ENCODE measurements around the gene FRMD6. TPM values are rescaled to one million over a fixed set of nuclear protein-coding genes. Genes with fewer than 3 reads are reported as not detected.

FRMD6 gene
- polyA plus RNA-seq, 1 donor from 2014 or later, result 2.4 TPM

DNA sequence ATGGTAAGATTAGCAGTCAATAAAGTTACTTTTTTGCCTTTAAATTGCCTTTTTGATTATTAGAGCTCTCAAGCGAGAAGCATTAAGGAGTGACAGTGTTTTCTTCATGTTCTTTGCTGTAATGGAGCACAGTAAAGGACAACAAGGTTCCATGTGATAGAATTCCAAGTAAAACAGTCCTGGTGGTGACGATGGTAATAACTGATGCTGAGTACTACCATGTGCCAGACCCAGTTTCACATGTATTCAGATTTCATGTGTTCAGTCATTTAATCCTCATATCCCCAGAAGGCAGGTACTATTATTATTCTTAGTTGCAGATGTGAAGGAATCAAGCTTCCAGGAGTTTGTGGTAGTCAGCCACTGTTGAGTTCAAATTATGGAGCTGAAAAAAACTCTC is 79.0 kb downstream of the FRMD6 start:
- Histone ChIP-seq H3K4me2 (ENCODE audit: low read length) (no peak overlapping the region), H3K4me3 (ENCODE audit: low read length) (no peak overlapping the region), H3K27me3 (ENCODE audit: insufficient read depth, low read depth, low read length) (no peaks in the 10 kb centered on the region), H3F3A (ENCODE audit: insufficient read depth, low read length, poor library complexity, severe bottlenecking) (no peaks in the 10 kb centered on the region), H3K36me3 (ENCODE audit: insufficient read depth, low read length) (no peaks in the 10 kb centered on the region), H2AFZ (ENCODE audit: low read depth, low read length) (no peak overlapping the region), H3K9me3 (ENCODE audit: low read length) (no peaks in the 10 kb centered on the region), H4K20me1 (ENCODE audit: insufficient read depth) (no peaks in the 10 kb centered on the region), H3K9ac (ENCODE audit: low read length) (no peak overlapping the region), H3K79me2 (replicated peaks; ENCODE audit: insufficient read depth, low read length) (no peaks in the 10 kb centered on the region), H3K27ac (ENCODE audit: low read length) (no peak overlapping the region), H3K9me2 (ENCODE audit: insufficient read depth, low read length) (no peaks in the 10 kb centered on the region)
- no peak for TF ChIP-seq POLR2AphosphoS5 (IDR thresholded peaks at IDR 0.05)
- TF ChIP-seq, protein P1, sequence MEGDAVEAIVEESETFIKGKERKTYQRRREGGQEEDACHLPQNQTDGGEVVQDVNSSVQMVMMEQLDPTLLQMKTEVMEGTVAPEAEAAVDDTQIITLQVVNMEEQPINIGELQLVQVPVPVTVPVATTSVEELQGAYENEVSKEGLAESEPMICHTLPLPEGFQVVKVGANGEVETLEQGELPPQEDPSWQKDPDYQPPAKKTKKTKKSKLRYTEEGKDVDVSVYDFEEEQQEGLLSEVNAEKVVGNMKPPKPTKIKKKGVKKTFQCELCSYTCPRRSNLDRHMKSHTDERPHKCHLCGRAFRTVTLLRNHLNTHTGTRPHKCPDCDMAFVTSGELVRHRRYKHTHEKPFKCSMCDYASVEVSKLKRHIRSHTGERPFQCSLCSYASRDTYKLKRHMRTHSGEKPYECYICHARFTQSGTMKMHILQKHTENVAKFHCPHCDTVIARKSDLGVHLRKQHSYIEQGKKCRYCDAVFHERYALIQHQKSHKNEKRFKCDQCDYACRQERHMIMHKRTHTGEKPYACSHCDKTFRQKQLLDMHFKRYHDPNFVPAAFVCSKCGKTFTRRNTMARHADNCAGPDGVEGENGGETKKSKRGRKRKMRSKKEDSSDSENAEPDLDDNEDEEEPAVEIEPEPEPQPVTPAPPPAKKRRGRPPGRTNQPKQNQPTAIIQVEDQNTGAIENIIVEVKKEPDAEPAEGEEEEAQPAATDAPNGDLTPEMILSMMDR (IDR thresholded peaks at IDR 0.05; ENCODE audit: poor library complexity, severe bottlenecking), result no peak
- no peak for TF ChIP-seq SMC3 (conservative IDR thresholded peaks at IDR 0.05; ENCODE audit: poor library complexity)

DNA sequence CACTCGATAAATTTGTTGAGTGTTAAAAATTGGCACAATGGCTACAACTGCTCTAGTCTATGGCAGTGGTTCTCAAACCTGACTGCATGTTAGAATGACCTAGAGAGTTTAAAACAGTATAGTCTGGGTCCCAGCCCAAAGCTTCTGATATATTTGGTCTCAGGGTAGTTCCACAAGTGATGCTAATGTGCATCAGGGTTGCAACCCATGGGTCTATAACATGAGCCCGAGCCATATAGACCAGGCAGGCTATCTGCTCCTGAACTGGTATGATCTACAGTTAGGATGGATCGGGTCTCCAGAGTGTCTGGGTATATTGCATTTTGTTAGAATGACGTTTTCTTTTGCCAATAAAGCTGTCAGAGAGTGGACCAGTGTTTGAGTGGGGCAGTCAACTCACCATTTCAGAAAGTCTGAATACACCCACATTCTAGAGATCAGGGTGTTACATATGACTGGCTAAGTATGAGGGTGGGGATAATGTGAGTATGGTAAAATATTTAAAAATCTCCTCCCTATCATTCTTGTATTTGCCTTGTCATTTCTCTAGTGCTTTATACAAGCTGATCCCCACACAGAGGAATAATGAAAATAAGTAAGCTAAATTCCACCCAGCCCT is 80.9 kb downstream of the FRMD6 start:
- H3K36me3 ChIP-seq (ENCODE audit: insufficient read depth, low read length), result no peaks in the 10 kb centered on the region
- no peaks in the 10 kb centered on the region for H4K20me1 ChIP-seq (ENCODE audit: insufficient read depth)
- TF ChIP-seq POLR2AphosphoS5 (IDR thresholded peaks at IDR 0.05) (no peak), TAF1 (IDR thresholded peaks at IDR 0.05; ENCODE audit: low read depth) (no peak), SMC3 (conservative IDR thresholded peaks at IDR 0.05; ENCODE audit: poor library complexity) (no peak), EP300 (conservative IDR thresholded peaks at IDR 0.05; ENCODE audit: poor library complexity, severe bottlenecking) (no peak), MXI1 (conservative IDR thresholded peaks at IDR 0.05; ENCODE audit: poor library complexity, severe bottlenecking) (no peak), EZH2 (IDR thresholded peaks at IDR 0.05; ENCODE audit: borderline replicate concordance, insufficient read depth, low read length, poor library complexity, severe bottlenecking) (no peak), RAD21 (conservative IDR thresholded peaks at IDR 0.05) (no peak)
- TF ChIP-seq, protein P2, sequence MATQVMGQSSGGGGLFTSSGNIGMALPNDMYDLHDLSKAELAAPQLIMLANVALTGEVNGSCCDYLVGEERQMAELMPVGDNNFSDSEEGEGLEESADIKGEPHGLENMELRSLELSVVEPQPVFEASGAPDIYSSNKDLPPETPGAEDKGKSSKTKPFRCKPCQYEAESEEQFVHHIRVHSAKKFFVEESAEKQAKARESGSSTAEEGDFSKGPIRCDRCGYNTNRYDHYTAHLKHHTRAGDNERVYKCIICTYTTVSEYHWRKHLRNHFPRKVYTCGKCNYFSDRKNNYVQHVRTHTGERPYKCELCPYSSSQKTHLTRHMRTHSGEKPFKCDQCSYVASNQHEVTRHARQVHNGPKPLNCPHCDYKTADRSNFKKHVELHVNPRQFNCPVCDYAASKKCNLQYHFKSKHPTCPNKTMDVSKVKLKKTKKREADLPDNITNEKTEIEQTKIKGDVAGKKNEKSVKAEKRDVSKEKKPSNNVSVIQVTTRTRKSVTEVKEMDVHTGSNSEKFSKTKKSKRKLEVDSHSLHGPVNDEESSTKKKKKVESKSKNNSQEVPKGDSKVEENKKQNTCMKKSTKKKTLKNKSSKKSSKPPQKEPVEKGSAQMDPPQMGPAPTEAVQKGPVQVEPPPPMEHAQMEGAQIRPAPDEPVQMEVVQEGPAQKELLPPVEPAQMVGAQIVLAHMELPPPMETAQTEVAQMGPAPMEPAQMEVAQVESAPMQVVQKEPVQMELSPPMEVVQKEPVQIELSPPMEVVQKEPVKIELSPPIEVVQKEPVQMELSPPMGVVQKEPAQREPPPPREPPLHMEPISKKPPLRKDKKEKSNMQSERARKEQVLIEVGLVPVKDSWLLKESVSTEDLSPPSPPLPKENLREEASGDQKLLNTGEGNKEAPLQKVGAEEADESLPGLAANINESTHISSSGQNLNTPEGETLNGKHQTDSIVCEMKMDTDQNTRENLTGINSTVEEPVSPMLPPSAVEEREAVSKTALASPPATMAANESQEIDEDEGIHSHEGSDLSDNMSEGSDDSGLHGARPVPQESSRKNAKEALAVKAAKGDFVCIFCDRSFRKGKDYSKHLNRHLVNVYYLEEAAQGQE (IDR thresholded peaks at IDR 0.05; ENCODE audit: borderline replicate concordance), result no peak
- TF ChIP-seq, protein P1 (IDR thresholded peaks at IDR 0.05; ENCODE audit: poor library complexity, severe bottlenecking), result no peak
- H3K79me2 ChIP-seq (replicated peaks; ENCODE audit: insufficient read depth, low read length), result no peaks in the 10 kb centered on the region
- no peaks in the 10 kb centered on the region for H3F3A ChIP-seq (ENCODE audit: insufficient read depth, low read length, poor library complexity, severe bottlenecking)
- H3K27me3 ChIP-seq (ENCODE audit: insufficient read depth, low read depth, low read length), result no peaks in the 10 kb centered on the region
- no peak overlapping the region for H3K9ac ChIP-seq (ENCODE audit: low read length)
- H3K4me3 ChIP-seq (ENCODE audit: low read length), result no peak overlapping the region
- no peaks in the 10 kb centered on the region for H3K9me2 ChIP-seq (ENCODE audit: insufficient read depth, low read length)
- no peak overlapping the region for H3K27ac ChIP-seq (ENCODE audit: low read length)
- H2AFZ ChIP-seq (ENCODE audit: low read depth, low read length), result no peak overlapping the region
- no peak overlapping the region for H3K4me2 ChIP-seq (ENCODE audit: low read length)
- H3K9me3 ChIP-seq (ENCODE audit: low read length), result no peaks in the 10 kb centered on the region
